HepG2 (cell line): Measurements from ENCODE around the gene GBP3. TPM values are rescaled to one million over a fixed set of nuclear protein-coding genes. Genes with fewer than 3 reads are reported as not detected.
A peak's percentile ranks its signal among the peaks of the same experiment; 100 is the strongest.

ENCODE experiments used
- ATAC-seq: fragments of 200-7000 bp; cut with Tn5 transposase; 3 replicates; pipeline ENCODE4 v1.9.1; 2020; ENCODE audit warnings: mild to moderate bottlenecking, moderate library complexity
- Bru-seq: library from RNA; stranded (reverse); fragments of 400-500 nt; gene quantifications from one replicate; lab custom pipeline; 2021; lab: Mats Ljungman, UMichigan
- BruChase-seq, 2 experiments: library from RNA; stranded (reverse); fragments of 400-500 nt; gene quantifications; one replicate each; lab custom pipeline; 2021; lab: Mats Ljungman, UMichigan
- BruUV-seq: library from RNA; stranded (reverse); fragments of 400-500 nt; replicated peaks from 2 replicates; lab custom pipeline; 2021; lab: Mats Ljungman, UMichigan
- CTCF ChIA-PET: fragments of 300-600 bp; formaldehyde crosslinking; extraction: SDS; loops from one replicate; lab custom pipeline; 2021; ENCODE audit warnings: low total read pairs, inconsistent platforms, low intra/inter-chr PET ratio; lab: Yijun Ruan, JAX
- POLR2A ChIA-PET: fragments of 350-600 bp; sonication (Branson Sonifier 250); formaldehyde crosslinking; loops from one replicate; lab custom pipeline; 2020; ENCODE audit warnings: antibody characterized with exemption, inconsistent platforms; lab: Yijun Ruan, JAX
- DNase-seq: peaks from one replicate; pipeline ENCODE4 v3.0.0-alpha.2; 2015; ENCODE audit warnings: low spot score
- FAIRE-seq: peaks from 3 replicates; lab custom pipeline; 2011; peaks lifted over from hg19 to GRCh38; lab: Jason Lieb, UNC
- H2AFZ ChIP-seq: one replicate; pipeline ENCODE4 v1.6.1; 2011; ENCODE audit warnings: low read length, inconsistent platforms
- H3K27ac ChIP-seq: fragments of 300-600 bp; 3 replicates; pipeline ENCODE4 v1.8.0; 2011; ENCODE audit warnings: mixed run types, mild to moderate bottlenecking, mixed read lengths, low read length, inconsistent platforms; ENCODE audit not compliant: insufficient read depth; ENCODE audit errors: extremely low read length
- H3K27me3 ChIP-seq, 2 experiments: fragments of 200-600 bp in 1 of 2; 2 replicates in 1 of 2; 3 replicates in 1 of 2; pipeline versions ENCODE4 v1.6.0 to v1.8.0; 2011; ENCODE audit warnings: low read length in 2 of 2, mild to moderate bottlenecking in 2 of 2, moderate library complexity in 2 of 2, inconsistent platforms in 1 of 2; ENCODE audit not compliant: insufficient read depth in 2 of 2, control insufficient read depth in 1 of 2
- H3K36me3 ChIP-seq, 2 experiments: fragments of 200-600 bp in 1 of 2; replicated peaks in 1 of 2; 2 replicates in 1 of 2; 3 replicates in 1 of 2; pipeline versions ENCODE4 v1.5.1 to v1.8.0; 2011; ENCODE audit warnings: low read length in 2 of 2, inconsistent platforms in 1 of 2; ENCODE audit not compliant: insufficient read depth in 2 of 2, control insufficient read depth in 1 of 2
- H3K4me1 ChIP-seq: 2 replicates; pipeline ENCODE4 v1.5.1; 2012; ENCODE audit warnings: low read length, inconsistent platforms; ENCODE audit not compliant: insufficient read depth
- H3K4me2 ChIP-seq: 2 replicates; pipeline ENCODE4 v1.6.0; 2011; ENCODE audit warnings: low read depth, low read length, inconsistent platforms
- H3K4me3 ChIP-seq, 3 experiments: fragments of 200-600 bp in 1 of 3; sonication (generic), shearing (Covaris generic) in 1 of 3; replicated peaks in 1 of 3; 2 replicates each; pipeline ENCODE4 v1.5.1; 2011 to 2016; ENCODE audit warnings: low read length in 3 of 3, inconsistent platforms in 2 of 3, low read depth in 2 of 3, mild to moderate bottlenecking in 2 of 3, control low read depth in 1 of 3, mixed read lengths in 1 of 3; ENCODE audit not compliant: insufficient read depth in 1 of 3
- H3K79me2 ChIP-seq: one replicate; pipeline ENCODE4 v1.6.1; 2011; ENCODE audit warnings: low read length, inconsistent platforms; ENCODE audit not compliant: insufficient read depth
- H3K9ac ChIP-seq: 2 replicates; pipeline ENCODE4 v1.6.0; 2011; ENCODE audit warnings: mild to moderate bottlenecking, low read depth, low read length, inconsistent platforms; ENCODE audit not compliant: insufficient read depth
- H3K9me3 ChIP-seq: 2 replicates; pipeline ENCODE4 v1.5.1; 2012; ENCODE audit warnings: mild to moderate bottlenecking, low read length
- H4K20me1 ChIP-seq: 2 replicates; pipeline ENCODE4 v1.6.0; 2011; ENCODE audit warnings: inconsistent platforms, mild to moderate bottlenecking, low read length, moderate library complexity; ENCODE audit not compliant: insufficient read depth
- ATF7 ChIP-seq, 2 experiments: fragments of 450-650 bp in 1 of 2; sonication (generic) in 1 of 2; formaldehyde crosslinking in 1 of 2; IDR thresholded peaks; 2 replicates each; pipeline versions ENCODE4 v1.4.0 to v1.6.1; 2016 to 2020; ENCODE audit warnings: antibody characterized with exemption in 1 of 2, mild to moderate bottlenecking in 1 of 2, missing genetic modification reagents in 1 of 2
- BCL6 ChIP-seq: IDR thresholded peaks from 2 replicates; pipeline ENCODE4 v1.6.1; 2016; ENCODE audit warnings: missing genetic modification reagents, missing compliant biosample characterization
- CREB1 ChIP-seq, 2 experiments: fragments of 450-650 bp in 1 of 2; IDR thresholded peaks; 2 replicates each; pipeline ENCODE4 v1.6.1; 2016 to 2017; ENCODE audit warnings: control low read depth in 1 of 2, mild to moderate bottlenecking in 1 of 2, missing compliant biosample characterization in 1 of 2, missing genetic modification characterization in 1 of 2
- FOXA3 ChIP-seq: IDR thresholded peaks from 2 replicates; pipeline ENCODE4 v1.6.1; 2016; ENCODE audit warnings: missing genetic modification reagents, missing compliant biosample characterization
- FOXK1 ChIP-seq: sonication (generic); formaldehyde crosslinking; IDR thresholded peaks from 2 replicates; pipeline ENCODE4 v1.4.0; 2020; ENCODE audit warnings: low read depth, missing genetic modification reagents, borderline replicate concordance
- HDAC6 ChIP-seq: fragments of 200-600 bp; sonication (generic); IDR thresholded peaks from 2 replicates; pipeline ENCODE4 v1.7.0; 2017; ENCODE audit warnings: mild to moderate bottlenecking, antibody characterized with exemption, low read length, low read depth
- IKZF4 ChIP-seq: sonication (generic); formaldehyde crosslinking; IDR thresholded peaks from 2 replicates; pipeline ENCODE4 v1.5.1; 2020; ENCODE audit warnings: borderline replicate concordance, mild to moderate bottlenecking, low read depth, missing genetic modification reagents; ENCODE audit errors: not compliant biosample characterization
- SAP130 ChIP-seq: IDR thresholded peaks from 2 replicates; pipeline ENCODE4 v1.6.1; 2016; ENCODE audit warnings: low read depth
- SKI ChIP-seq: fragments of 450-650 bp; IDR thresholded peaks from one replicate; pipeline ENCODE4 v1.6.1; 2018; ENCODE audit warnings: mild to moderate bottlenecking; ENCODE audit not compliant: partially characterized antibody
- ZFP36L1 ChIP-seq: sonication (generic); formaldehyde crosslinking; IDR thresholded peaks from 2 replicates; pipeline ENCODE4 v1.8.0; 2022; ENCODE audit warnings: mild to moderate bottlenecking, missing genetic modification reagents, moderate library complexity
- ZNF724P ChIP-seq: sonication (generic); formaldehyde crosslinking; IDR thresholded peaks from 2 replicates; pipeline ENCODE4 v1.8.0; 2022; ENCODE audit warnings: missing genetic modification reagents, borderline replicate concordance
- ZNF749 ChIP-seq: sonication (generic); formaldehyde crosslinking; IDR thresholded peaks from 2 replicates; pipeline ENCODE4 v1.8.0; 2022; ENCODE audit warnings: mild to moderate bottlenecking, missing genetic modification reagents, moderate library complexity, borderline replicate concordance
- WGBS: methylation state at CpG from one replicate; pipeline ENCODE4 v1.1.6; 2017; ENCODE audit warnings: low lambda C conversion rate; 5-methylcytosine and 5-hydroxymethylcytosine counted together
- in situ Hi-C: cut with HindIII; loops from 2 replicates; pipeline ENCODE4 v1.10.0; 2017; ENCODE audit warnings: low pct_unique_long_range_greater_than_20kb; ENCODE audit not compliant: extremely low pct_ligation_motif_present
- intact Hi-C: fragments of 100-400 bp; cut with micrococcal nuclease; formaldehyde crosslinking; loops from one replicate; pipeline ENCODE4 v1.10.0; 2022; ENCODE audit not compliant: unreplicated experiment
- long read RNA-seq, 2 experiments: library from RNA in 1 of 2; library from polyadenylated mRNA in 1 of 2; stranded (forward) in 1 of 2; unstranded in 1 of 2; transcript quantifications; one replicate each; pipeline ENCODE4 v2.0.0, GENCODE V29; 2019 to 2022
- polyA minus RNA-seq, 3 experiments: library from RNA; depleted of rRNA, polyadenylated mRNA; stranded (reverse); fragments of >200 nt; gene quantifications; 2 replicates each; pipeline ENCODE4 v1.2.3, GENCODE V29; 2011; ENCODE audit warnings: low replicate concordance in 1 of 3
- polyA plus RNA-seq, 8 experiments: library from polyadenylated mRNA; depleted of rRNA in 3 of 8; stranded (reverse) in 7 of 8; unstranded in 1 of 8; fragments of >200 nt; fragmentation: Illumina TruSeq in 4 of 8; extraction: Trizol in 4 of 8; gene quantifications; 2 replicates each; pipeline versions ENCODE4 v1.2.1 to v1.2.3, GENCODE V29; 2011 to 2016; ENCODE audit warnings: low read depth in 4 of 8, missing spikeins in 1 of 8, mixed read lengths in 1 of 8; ENCODE audit not compliant: insufficient read depth in 1 of 8
- total RNA-seq, 5 experiments: library from RNA; depleted of rRNA; stranded (reverse); fragments of >200 nt; fragmentation: Illumina TruSeq; extraction: Trizol; gene quantifications; 2 replicates each; pipeline ENCODE4 v1.2.3, GENCODE V29; 2016; ENCODE audit warnings: low read depth in 1 of 5
- TF ChIP-seq, protein P1 (sequence below): sonication (generic); formaldehyde crosslinking; IDR thresholded peaks from 2 replicates; pipeline ENCODE4 v1.4.0; 2020; ENCODE audit warnings: low read depth, mild to moderate bottlenecking, missing genetic modification reagents

GBP3 gene, protein sequence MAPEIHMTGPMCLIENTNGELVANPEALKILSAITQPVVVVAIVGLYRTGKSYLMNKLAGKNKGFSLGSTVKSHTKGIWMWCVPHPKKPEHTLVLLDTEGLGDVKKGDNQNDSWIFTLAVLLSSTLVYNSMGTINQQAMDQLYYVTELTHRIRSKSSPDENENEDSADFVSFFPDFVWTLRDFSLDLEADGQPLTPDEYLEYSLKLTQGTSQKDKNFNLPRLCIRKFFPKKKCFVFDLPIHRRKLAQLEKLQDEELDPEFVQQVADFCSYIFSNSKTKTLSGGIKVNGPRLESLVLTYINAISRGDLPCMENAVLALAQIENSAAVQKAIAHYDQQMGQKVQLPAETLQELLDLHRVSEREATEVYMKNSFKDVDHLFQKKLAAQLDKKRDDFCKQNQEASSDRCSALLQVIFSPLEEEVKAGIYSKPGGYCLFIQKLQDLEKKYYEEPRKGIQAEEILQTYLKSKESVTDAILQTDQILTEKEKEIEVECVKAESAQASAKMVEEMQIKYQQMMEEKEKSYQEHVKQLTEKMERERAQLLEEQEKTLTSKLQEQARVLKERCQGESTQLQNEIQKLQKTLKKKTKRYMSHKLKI
- total RNA-seq (2016; rRNA removed; fragmentation: Illumina TruSeq; extraction: Trizol) = 0.32 and 0.46 TPM in 2 replicates
- not detected in 2 replicates for total RNA-seq (2016; cell fraction: cytosol; rRNA removed; fragmentation: Illumina TruSeq; extraction: Trizol; ENCODE audit: low read depth)
- 0.41 and 0.51 TPM in 2 replicates for total RNA-seq (2016; cell fraction: insoluble cytoplasmic fraction; rRNA removed; fragmentation: Illumina TruSeq; extraction: Trizol)
- total RNA-seq (2016; cell fraction: membrane; rRNA removed; fragmentation: Illumina TruSeq; extraction: Trizol) = 0.17 and 0.19 TPM in 2 replicates
- 0.31 and 1.8 TPM in 2 replicates for total RNA-seq (2016; cell fraction: nucleus; rRNA removed; fragmentation: Illumina TruSeq; extraction: Trizol)
- 0.16 and 0.56 TPM in 2 replicates for polyA plus RNA-seq (2011; rRNA removed)
- 0.25 and 0.36 TPM in 2 replicates for polyA plus RNA-seq (2011; cell fraction: cytosol; rRNA removed)
- 0.23 and 0.42 TPM in 2 replicates for polyA plus RNA-seq (2011; cell fraction: nucleus; rRNA removed)
- 0.48 and 0.56 TPM in 2 replicates for polyA plus RNA-seq (2012)
- not detected in 2 replicates for polyA plus RNA-seq (2016; cell fraction: cytosol; fragmentation: Illumina TruSeq; extraction: Trizol; ENCODE audit: low read depth)
- 0.52 and 0.87 TPM in 2 replicates for polyA plus RNA-seq (2016; cell fraction: insoluble cytoplasmic fraction; fragmentation: Illumina TruSeq; extraction: Trizol; ENCODE audit: low read depth)
- not detected in 2 replicates for polyA plus RNA-seq (2016; cell fraction: membrane; fragmentation: Illumina TruSeq; extraction: Trizol; ENCODE audit: low read depth)
- 0.35 TPM in 1 of 2 replicates, not detected in the other for polyA plus RNA-seq (2016; cell fraction: nucleus; fragmentation: Illumina TruSeq; extraction: Trizol; ENCODE audit: insufficient read depth, low read depth)
- 12.2 TPM in 1 of 2 replicates, not detected in the other for polyA minus RNA-seq (2011; rRNA and poly(A)+ RNA removed; ENCODE audit: low replicate concordance)
- 0.79 and 0.97 TPM in 2 replicates for polyA minus RNA-seq (2011; cell fraction: cytosol; rRNA and poly(A)+ RNA removed)
- 0.37 and 0.64 TPM in 2 replicates for polyA minus RNA-seq (2011; cell fraction: nucleus; rRNA and poly(A)+ RNA removed)
- Bru-seq, nascent RNA = percentile 30 among the genes with signal in this experiment
- percentile 25 among the genes with signal in this experiment for BruChase-seq, experiment 1, labeled RNA remaining after a 6-hour chase
- percentile 28 among the genes with signal in this experiment for BruChase-seq, experiment 2, labeled RNA remaining after a 2-hour chase
- long read RNA-seq, experiment 1, partial matches to known transcripts = 1 of 1 reads
- long read RNA-seq, experiment 1, other reads (novel, unspliced or antisense) = 0 of 1 reads
- long read RNA-seq, experiment 2, partial matches to known transcripts = 0 of 1 reads
- long read RNA-seq, experiment 2, other reads (novel, unspliced or antisense) = 1 of 1 reads

DNA sequence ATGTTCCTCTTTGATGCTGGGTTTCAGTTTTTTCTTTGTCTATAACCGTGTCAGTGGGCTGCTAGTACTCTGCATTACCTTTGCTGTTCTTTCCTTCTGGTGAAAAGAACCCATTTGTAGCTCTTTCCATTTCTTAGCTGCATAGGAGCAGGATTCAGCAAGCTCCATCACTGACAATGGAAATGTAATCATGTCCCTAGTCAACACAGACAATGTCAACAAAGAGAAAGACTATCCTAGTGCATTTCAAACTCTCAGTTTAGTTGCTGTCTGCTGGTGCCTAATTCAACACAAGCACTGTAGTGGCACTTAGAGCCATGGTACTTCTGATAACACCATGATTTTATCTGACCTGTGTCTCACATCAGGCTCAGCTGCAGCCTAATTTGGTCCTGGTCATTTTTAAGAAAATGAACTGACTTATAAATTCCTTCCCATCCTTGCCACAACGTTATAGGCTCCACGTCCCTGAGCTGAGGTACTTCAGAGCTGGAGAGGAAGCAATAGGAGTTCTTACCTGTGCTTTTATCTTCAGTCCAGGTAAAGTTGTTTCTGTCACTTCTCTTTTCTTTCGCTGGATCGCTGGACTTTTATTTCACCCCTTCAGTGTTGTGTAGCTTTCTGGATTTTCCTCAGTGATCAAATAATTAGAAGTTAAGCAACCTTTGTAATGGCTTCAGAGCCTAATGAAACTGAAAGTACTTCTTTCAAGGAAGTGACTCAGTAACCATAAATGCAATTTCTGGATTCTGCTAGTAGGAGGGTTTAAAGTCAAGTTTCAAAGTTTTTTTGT, at the start of gene GBP3:
GBP3 (minus strand) TSS at position 700 of the 793 bp plus-strand sequence. CDS start 2,145 bp downstream, outside the sequence.
- in situ Hi-C loops (loop anchor here (25.0 kb wide), 1 partner anchor 440 kb away; no protein-coding TSS in a partner anchor), intact Hi-C loops (no loop called here)
- no peak within 1 kb of the TSS; the same call in 1 of the 2 replicates for H3K9ac ChIP-seq
- no peak within 1 kb of the TSS for H3K27ac ChIP-seq
- DNase-seq (no peak), ATAC-seq (peak; percentile 86), FAIRE-seq (peak; percentile 47)
- H3K79me2 ChIP-seq = no peaks in the 10 kb centered on the region
- no peaks in the 10 kb centered on the region for H3K36me3 ChIP-seq
- H2AFZ ChIP-seq = peak within 1 kb of the TSS; percentile 48
- no peaks in the 10 kb centered on the region; a peak in 1 of 5 replicates for H3K27me3 ChIP-seq
- POLR2A ChIA-PET = interaction anchor here (0.5 to 1.8 kb wide), 2 partner anchors 23 to 63 kb away, joined by 3 to 5 read pairs; no protein-coding TSS in a partner anchor
- WGBS = 2% methylated on average over 5 of the region's 5 CpGs
- H4K20me1 ChIP-seq = no peaks in the 10 kb centered on the region
- CTCF ChIA-PET = no interaction called here
- peak within 1 kb of the TSS; percentile 61 for H3K4me2 ChIP-seq
- H3K9me3 ChIP-seq = no peaks in the 10 kb centered on the region
- H3K4me1 ChIP-seq = peaks cover 21% of the 10 kb centered on the region
- H3K4me3 ChIP-seq = peak within 1 kb of the TSS in 1 of 3 experiments; percentile 36; a peak in 3 of 6 replicates
- BruUV-seq = no TSS peak
- TF ChIP-seq ZNF749 (no peak), FOXK1 (CRISPR knock-in tag) (peak; percentile 23; the same call in 1 of the 2 replicates), FOXA3 (CRISPR knock-in tag) (peak; percentile 79), CREB1 (IDR thresholded peaks at IDR 0.05) (no peak), CREB1 (CRISPR knock-in tag; IDR thresholded peaks at IDR 0.05) (0 out of 2 replicates have a peak, but pooled peaks have one; percentile 37), HDAC6 (no peak), BCL6 (CRISPR knock-in tag) (0 out of 2 replicates have a peak, but pooled peaks have one; percentile 16), SAP130 (CRISPR knock-in tag) (peak; percentile 34; the same call in 1 of the 2 replicates), ATF7 (IDR thresholded peaks at IDR 0.05) (no peak), ATF7 (CRISPR knock-in tag; IDR thresholded peaks at IDR 0.05) (no peak), ZFP36L1 (no peak), IKZF4 (no peak), SKI (peak; percentile 39), ZNF724P (CRISPR knock-in tag) (no peak)
- TF ChIP-seq, protein P1, sequence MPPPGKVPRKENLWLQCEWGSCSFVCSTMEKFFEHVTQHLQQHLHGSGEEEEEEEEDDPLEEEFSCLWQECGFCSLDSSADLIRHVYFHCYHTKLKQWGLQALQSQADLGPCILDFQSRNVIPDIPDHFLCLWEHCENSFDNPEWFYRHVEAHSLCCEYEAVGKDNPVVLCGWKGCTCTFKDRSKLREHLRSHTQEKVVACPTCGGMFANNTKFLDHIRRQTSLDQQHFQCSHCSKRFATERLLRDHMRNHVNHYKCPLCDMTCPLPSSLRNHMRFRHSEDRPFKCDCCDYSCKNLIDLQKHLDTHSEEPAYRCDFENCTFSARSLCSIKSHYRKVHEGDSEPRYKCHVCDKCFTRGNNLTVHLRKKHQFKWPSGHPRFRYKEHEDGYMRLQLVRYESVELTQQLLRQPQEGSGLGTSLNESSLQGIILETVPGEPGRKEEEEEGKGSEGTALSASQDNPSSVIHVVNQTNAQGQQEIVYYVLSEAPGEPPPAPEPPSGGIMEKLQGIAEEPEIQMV (CRISPR knock-in tag) = no peak
